H1 (cell line): ENCODE data around the gene ABHD11. TPM values are rescaled to one million over a fixed set of nuclear protein-coding genes. Genes with fewer than 3 reads are reported as not detected.

Experiments
- CTCF ChIA-PET: fragments of 300-600 bp; sonication (Branson Sonifier 250); formaldehyde crosslinking; loops from one replicate; lab custom pipeline; 2021; ENCODE audit not compliant: partially characterized antibody; lab: Charles Lee
- POLR2A ChIA-PET: fragments of 300-600 bp; sonication (Branson Sonifier 250); formaldehyde crosslinking; loops from one replicate; lab custom pipeline; 2021; ENCODE audit warnings: inconsistent platforms; ENCODE audit not compliant: partially characterized antibody; lab: Charles Lee
- DNase-seq, 2 experiments: peaks; one replicate each; pipeline versions ENCODE4 v3.0.0 to v3.0.0-alpha.2; 2010 to 2022; ENCODE audit warnings: low spot score in 2 of 2, low read depth in 1 of 2, mixed read lengths in 1 of 2
- FAIRE-seq: peaks from 2 replicates; lab custom pipeline; 2011; peaks lifted over from hg19 to GRCh38; lab: Jason Lieb, UNC
- H2AFZ ChIP-seq: 2 replicates; pipeline ENCODE4 v1.8.1; 2012; ENCODE audit warnings: low read length, inconsistent platforms
- H2AK5ac ChIP-seq: 2 replicates; pipeline ENCODE4 v1.6.1; 2013; ENCODE audit warnings: low read depth, low read length
- H2BK120ac ChIP-seq: replicated peaks from 2 replicates; pipeline ENCODE3; 2013; ENCODE audit warnings: low read depth, low read length, inconsistent platforms
- H2BK12ac ChIP-seq: 2 replicates; pipeline ENCODE4 v1.6.1; 2013; ENCODE audit warnings: low read depth, low read length
- H2BK15ac ChIP-seq: 2 replicates; pipeline ENCODE4 v1.6.1; 2013; ENCODE audit warnings: low read length
- H2BK20ac ChIP-seq: 2 replicates; pipeline ENCODE4 v1.6.1; 2013; ENCODE audit warnings: low read length
- H2BK5ac ChIP-seq: 2 replicates; pipeline ENCODE4 v1.6.1; 2013; ENCODE audit warnings: low read depth, low read length
- H3K14ac ChIP-seq: 2 replicates; pipeline ENCODE4 v1.6.1; 2013; ENCODE audit warnings: inconsistent platforms; ENCODE audit not compliant: insufficient read length
- H3K18ac ChIP-seq: 2 replicates; pipeline ENCODE4 v1.6.1; 2013; ENCODE audit warnings: low read length; ENCODE audit errors: extremely low read depth
- H3K23ac ChIP-seq: 2 replicates; pipeline ENCODE4 v1.6.1; 2013; ENCODE audit warnings: inconsistent platforms; ENCODE audit not compliant: insufficient read length
- H3K23me2 ChIP-seq: 2 replicates; pipeline ENCODE4 v1.6.1; 2013; ENCODE audit warnings: low read depth, low read length
- H3K27ac ChIP-seq: 2 replicates; pipeline ENCODE4 v1.6.1; 2011; ENCODE audit warnings: low read depth, low read length, inconsistent platforms
- H3K27me3 ChIP-seq, 4 experiments: replicated peaks in 1 of 4; 1 replicate in 1 of 4; 2 replicates in 3 of 4; pipeline versions ENCODE4 v1.6.1 to v1.8.1; 2011 to 2013; ENCODE audit warnings: low read length in 3 of 4, mild to moderate bottlenecking in 3 of 4, inconsistent platforms in 2 of 4, mixed read lengths in 2 of 4, moderate library complexity in 1 of 4; ENCODE audit not compliant: control insufficient read depth in 3 of 4, insufficient read depth in 3 of 4; ENCODE audit errors: extremely low read depth in 1 of 4
- H3K36me3 ChIP-seq, 4 experiments: 2 replicates each; pipeline versions ENCODE4 v1.6.1 to v1.8.1; 2011 to 2013; ENCODE audit warnings: mild to moderate bottlenecking in 4 of 4, low read length in 3 of 4, moderate library complexity in 2 of 4, control low read depth in 1 of 4, inconsistent platforms in 1 of 4; ENCODE audit not compliant: insufficient read depth in 4 of 4, control insufficient read depth in 2 of 4
- H3K4ac ChIP-seq: replicated peaks from 2 replicates; pipeline ENCODE3; 2013; ENCODE audit warnings: low read length, low read depth, mixed read lengths, inconsistent platforms; ENCODE audit not compliant: insufficient read length
- H3K4me1 ChIP-seq, 4 experiments: replicated peaks in 1 of 4; 1 replicate in 1 of 4; 2 replicates in 3 of 4; pipeline versions ENCODE4 v1.6.1 to v1.8.1; 2011 to 2013; ENCODE audit warnings: low read length in 3 of 4, inconsistent platforms in 2 of 4, mixed read lengths in 1 of 4; ENCODE audit not compliant: insufficient read depth in 4 of 4, control insufficient read depth in 3 of 4
- H3K4me2 ChIP-seq, 2 experiments: 2 replicates each; pipeline versions ENCODE4 v1.6.1 to v1.8.1; 2011 to 2013; ENCODE audit warnings: low read depth in 2 of 2, low read length in 2 of 2, control low read depth in 1 of 2, inconsistent platforms in 1 of 2, mild to moderate bottlenecking in 1 of 2; ENCODE audit not compliant: insufficient read depth in 1 of 2
- H3K4me3 ChIP-seq, 4 experiments: fragments of 200-600, 300-600 bp in 1 of 4; sonication (generic), shearing (Covaris generic), sonication (Bioruptor Twin) in 1 of 4; 2 replicates each; pipeline versions ENCODE4 v1.5.1 to v1.8.1; 2011 to 2016; ENCODE audit warnings: low read length in 4 of 4, low read depth in 3 of 4, control low read depth in 2 of 4, inconsistent platforms in 2 of 4, mild to moderate bottlenecking in 2 of 4, mixed read lengths in 1 of 4, moderate library complexity in 1 of 4; ENCODE audit not compliant: insufficient read depth in 2 of 4; ENCODE audit errors: extremely low read depth in 1 of 4
- H3K56ac ChIP-seq: replicated peaks from 2 replicates; pipeline ENCODE3; 2013; ENCODE audit warnings: low read depth, mild to moderate bottlenecking, mixed read lengths, low read length, inconsistent platforms; ENCODE audit not compliant: insufficient read length
- H3K79me1 ChIP-seq: 2 replicates; pipeline ENCODE4 v1.6.1; 2013; ENCODE audit warnings: low read depth, low read length, control low read depth
- H3K79me2 ChIP-seq, 2 experiments: 2 replicates each; pipeline versions ENCODE4 v1.6.1 to v1.8.1; 2012 to 2013; ENCODE audit warnings: low read length in 2 of 2, mild to moderate bottlenecking in 2 of 2, inconsistent platforms in 1 of 2; ENCODE audit not compliant: insufficient read depth in 2 of 2, control insufficient read depth in 1 of 2
- H3K9ac ChIP-seq, 4 experiments: replicated peaks in 1 of 4; 1 replicate in 1 of 4; 2 replicates in 3 of 4; pipeline versions ENCODE4 v1.6.1 to v1.8.1; 2011 to 2013; ENCODE audit warnings: low read depth in 3 of 4, low read length in 3 of 4, control low read depth in 2 of 4, mild to moderate bottlenecking in 2 of 4, moderate library complexity in 2 of 4, inconsistent platforms in 1 of 4; ENCODE audit errors: extremely low read depth in 1 of 4
- H3K9me3 ChIP-seq, 2 experiments: 2 replicates each; pipeline versions ENCODE4 v1.6.1 to v1.8.1; 2012 to 2013; ENCODE audit warnings: mild to moderate bottlenecking in 2 of 2, moderate library complexity in 2 of 2, control low read depth in 1 of 2, inconsistent platforms in 1 of 2, low read depth in 1 of 2, low read length in 1 of 2, mixed read lengths in 1 of 2; ENCODE audit not compliant: insufficient read depth in 2 of 2
- H4K20me1 ChIP-seq, 2 experiments: replicated peaks in 1 of 2; 2 replicates each; pipeline versions ENCODE3 to v1.8.1; 2011 to 2013; ENCODE audit warnings: inconsistent platforms in 2 of 2, low read length in 2 of 2, mild to moderate bottlenecking in 1 of 2; ENCODE audit not compliant: insufficient read depth in 2 of 2, control insufficient read depth in 1 of 2
- H4K5ac ChIP-seq: 2 replicates; pipeline ENCODE4 v1.6.1; 2013; ENCODE audit warnings: low read length, low read depth, mixed read lengths, inconsistent platforms; ENCODE audit not compliant: insufficient read length
- H4K8ac ChIP-seq: 2 replicates; pipeline ENCODE4 v1.8.0; 2013; ENCODE audit warnings: mild to moderate bottlenecking, moderate library complexity, low read length, inconsistent platforms; ENCODE audit not compliant: insufficient read depth; ENCODE audit errors: extremely low read depth
- H4K91ac ChIP-seq: replicated peaks from 2 replicates; pipeline ENCODE3; 2013; ENCODE audit warnings: low read length, mixed read lengths, inconsistent platforms; ENCODE audit not compliant: insufficient read length
- BACH1 ChIP-seq: IDR thresholded peaks from 2 replicates; pipeline ENCODE4 v1.6.1; 2012; ENCODE audit warnings: low read length, improper control_type of control experiment
- TAF1 ChIP-seq: IDR thresholded peaks from 2 replicates; pipeline ENCODE4 v1.6.1; 2011; ENCODE audit warnings: mild to moderate bottlenecking, low read depth, low read length
- WGBS, 2 experiments: shearing (Covaris generic) in 1 of 2; methylation state at CpG; one replicate each; pipeline versions ENCODE4 v1.1.6 to v1.1.7; 2013 to 2015; ENCODE audit warnings: low lambda C conversion rate in 2 of 2, mixed read lengths in 2 of 2, inconsistent platforms in 1 of 2, low coverage in 1 of 2, missing lambda C conversion rate in 1 of 2; ENCODE audit not compliant: insufficient replicate concordance in 2 of 2, insufficient coverage in 1 of 2, insufficient read length in 1 of 2; ENCODE audit errors: extremely low coverage in 1 of 2, missing lambda C conversion rate in 1 of 2; 5-methylcytosine and 5-hydroxymethylcytosine counted together
- polyA plus RNA-seq, 7 experiments: library from polyadenylated mRNA; depleted of rRNA in 3 of 7; stranded (reverse) in 5 of 7; unstranded in 2 of 7; fragments of >200 nt in 5 of 7; fragments of 200-250 nt in 2 of 7; gene quantifications; 1 replicate in 5 of 7; 2 replicates in 1 of 7; 4 replicates in 1 of 7; pipeline versions ENCODE4 v1.2.1 to v1.2.3, GENCODE V29; 2011 to 2013; ENCODE audit warnings: missing spikeins in 2 of 7, mixed read lengths in 2 of 7
- total RNA-seq: library from RNA; stranded (reverse); fragmentation: NEBNext Ultra II Directional; extraction: Animal tissue kit (Norgen Biotek cat#: 25700); gene quantifications from 2 replicates; pipeline ENCODE4 v1.2.1, GENCODE V29; 2021

ABHD11 gene
- total and polyA plus RNA-seq, 2 of the 8 experiments (the other 6 are each of a cell fraction or from before 2014, with no cell fraction given): 19.8 to 42.2 TPM

- no peak overlapping the region for H3K4me2 ChIP-seq
- no peak overlapping the region for H2AFZ ChIP-seq
- H3K4me3 ChIP-seq: no peak overlapping the region
- H3K23me2 ChIP-seq: peaks cover 3% of the 10 kb centered on the region; the same call in 1 of the 2 replicates
- ChIA-PET POLR2A (interaction anchor here (0.6 kb wide), 1 partner anchor 92 kb away, joined by 4 read pairs; no protein-coding TSS in a partner anchor), CTCF (interaction anchor here (0.8 to 2.1 kb wide), 8 partner anchors 17 to 127 kb away, joined by 3 to 16 read pairs (median 4); no protein-coding TSS in a partner anchor)
- H3K36me3 ChIP-seq: no peaks in the 10 kb centered on the region
- no peak overlapping the region for H3K18ac ChIP-seq
- H3K9ac ChIP-seq: no peak overlapping the region
- no peak overlapping the region for H4K5ac ChIP-seq
- no peaks in the 10 kb centered on the region for H3K79me1 ChIP-seq
- H2BK15ac ChIP-seq: no peak overlapping the region
- H2BK12ac ChIP-seq: no peak overlapping the region
- no peak overlapping the region for H2BK120ac ChIP-seq
- no peaks in the 10 kb centered on the region for H3K27me3 ChIP-seq
- no peak overlapping the region for H3K4ac ChIP-seq
- H3K9me3 ChIP-seq: no peaks in the 10 kb centered on the region
- H4K91ac ChIP-seq: no peak overlapping the region
- H3K56ac ChIP-seq: no peak overlapping the region
- H2BK5ac ChIP-seq: no peak overlapping the region
- no peak overlapping the region for H3K14ac ChIP-seq
- no peak overlapping the region for H4K8ac ChIP-seq
- H3K27ac ChIP-seq: no peak overlapping the region
- FAIRE-seq: no peak
- TF ChIP-seq TAF1: no peak
- TF ChIP-seq BACH1: no peak
- no peaks in the 10 kb centered on the region for H3K4me1 ChIP-seq
- no peak overlapping the region for H3K23ac ChIP-seq
- peaks cover 0 to 3% of the 10 kb centered on the region in 2 experiments for H4K20me1 ChIP-seq
- no peaks in the 10 kb centered on the region for H3K79me2 ChIP-seq
- DNase-seq: no peak
- no peak overlapping the region for H2BK20ac ChIP-seq
- 64% methylated on average over 3 of the region's 3 CpGs; no CpG with 5 or more reads in 1 of the 2 experiments for WGBS, 2 experiments
- H2AK5ac ChIP-seq: no peak overlapping the region
Measured at GRCh38 chr7:73727952-73728351, 10.7 kb downstream of the ABHD11 start.
